Colonic mucosa (tissue), 4 donors: Measurements from ENCODE around the gene ZMYND8. TPM values are rescaled to one million over a fixed set of nuclear protein-coding genes. Genes with fewer than 3 reads are reported as not detected.
A peak's percentile ranks its signal among the peaks of the same experiment; 100 is the strongest.

Source experiments
- DNase-seq: peaks from one replicate; pipeline ENCODE4 v3.0.0-alpha.2; 2020
- H3K27ac ChIP-seq: fragments of 200-600 bp; one replicate; pipeline ENCODE4 v1.8.0; 2021
- H3K27me3 ChIP-seq: fragments of 200-600 bp; one replicate; pipeline ENCODE4 v1.8.0; 2021
- H3K36me3 ChIP-seq: fragments of 200-600 bp; one replicate; pipeline ENCODE4 v1.8.0; 2021
- H3K4me1 ChIP-seq: fragments of 200-600 bp; one replicate; pipeline ENCODE4 v1.8.0; 2021; ENCODE audit warnings: mild to moderate bottlenecking
- H3K4me3 ChIP-seq: fragments of 200-600 bp; one replicate; pipeline ENCODE4 v1.8.0; 2021
- H3K9ac ChIP-seq, 2 donors: one replicate each; pipeline ENCODE4 v1.7.0; 2013; ENCODE audit warnings: control low read depth in 2 of 2, low read depth in 2 of 2, low read length in 2 of 2
- H3K9me3 ChIP-seq: fragments of 200-600 bp; one replicate; pipeline ENCODE4 v1.8.0; 2021
- CTCF ChIP-seq: fragments of 200-600 bp; IDR thresholded peaks from one replicate; pipeline ENCODE4 v1.8.0; 2022; ENCODE audit warnings: antibody characterized with exemption, mild to moderate bottlenecking
- intact Hi-C: fragments of 100-400 bp; cut with DNase I; formaldehyde crosslinking; loops from one replicate; pipeline ENCODE4 v1.14.1; 2022
- total RNA-seq, 2 donors: library from RNA; stranded (reverse); fragmentation: NEBNext Ultra II Directional in 1 of 2; extraction: Animal tissue kit (Norgen Biotek cat#: 25700) in 1 of 2; gene quantifications; one replicate each; pipeline ENCODE4 v1.2.1, GENCODE V29; 2021
- donor health status: healthy.
- donor health status: DM: no; HTN: no; CAD: no.
- donor health status: DM: no; HTN: no; CAD: no.

The ZMYND8 gene
- total RNA-seq, 2 donors from 2014 or later: 45.4 to 53.1 TPM

- no peaks in the 10 kb centered on the region for H3K36me3 ChIP-seq
- H3K4me1 ChIP-seq: peaks cover 25% of the 10 kb centered on the region
- DNase-seq: no peak
- H3K9ac ChIP-seq: no peak overlapping the region
- H3K4me3 ChIP-seq: no peak overlapping the region
- TF ChIP-seq CTCF: no peak
- intact Hi-C loops: no loop called here
- peak overlapping the region; percentile 96 for H3K27ac ChIP-seq
- H3K9me3 ChIP-seq: no peaks in the 10 kb centered on the region
- H3K27me3 ChIP-seq: no peaks in the 10 kb centered on the region
Measured at GRCh38 chr20:47314647-47315338, 41.7 kb downstream of the ZMYND8 start.

DNA sequence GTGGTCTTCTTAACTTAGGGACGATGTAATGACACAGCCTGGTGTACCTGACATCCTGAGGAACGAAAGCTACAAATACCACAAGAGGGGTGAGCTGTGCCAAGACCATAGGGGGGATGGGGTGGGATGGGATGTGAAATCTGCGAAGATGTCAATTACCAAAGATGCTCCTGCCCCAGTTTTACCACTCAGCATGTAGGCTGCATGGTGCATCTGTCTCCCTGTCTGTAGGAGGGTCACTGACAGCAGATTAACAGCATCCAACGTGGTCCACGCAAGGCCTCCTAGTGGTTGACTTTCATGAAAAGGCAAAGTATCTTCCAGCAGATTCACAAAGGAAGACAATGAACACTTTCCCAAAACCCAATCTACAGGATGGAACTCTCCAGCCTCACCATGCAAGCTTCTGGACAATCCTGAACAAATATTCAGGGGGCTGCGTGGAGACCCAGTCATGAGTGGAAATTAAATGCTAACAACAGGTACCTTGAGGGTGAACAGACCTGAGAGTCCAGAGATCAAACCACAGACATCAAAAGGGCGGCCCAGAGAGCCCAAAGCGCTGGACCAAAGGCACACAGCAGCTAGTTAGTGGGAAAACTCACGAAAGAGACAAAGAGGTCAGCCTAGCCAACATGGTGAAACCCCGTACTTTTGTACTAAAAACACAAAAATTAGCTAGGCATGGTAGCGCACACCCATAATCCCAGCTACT, 44.4 kb downstream of the ZMYND8 start:
- H3K27me3 ChIP-seq: no peaks in the 10 kb centered on the region
- intact Hi-C loops: no loop called here
- no peak overlapping the region for H3K9ac ChIP-seq
- H3K4me3 ChIP-seq: no peak overlapping the region
- H3K36me3 ChIP-seq: peaks cover 4% of the 10 kb centered on the region
- no peak overlapping the region for H3K27ac ChIP-seq
- peaks cover 3% of the 10 kb centered on the region for H3K4me1 ChIP-seq
- H3K9me3 ChIP-seq: no peaks in the 10 kb centered on the region
- DNase-seq: no peak
- TF ChIP-seq CTCF: no peak

GRCh38 chr20:47311211-47311610, 45.3 kb downstream of the ZMYND8 start:
- Histone ChIP-seq H3K4me3 (no peak overlapping the region), H3K27me3 (no peaks in the 10 kb centered on the region), H3K9ac (no peak overlapping the region), H3K27ac (no peak overlapping the region), H3K4me1 (no peaks in the 10 kb centered on the region), H3K9me3 (no peaks in the 10 kb centered on the region), H3K36me3 (peaks cover 4% of the 10 kb centered on the region)
- intact Hi-C loops: no loop called here
- TF ChIP-seq CTCF: no peak
- no peak for DNase-seq

DNA sequence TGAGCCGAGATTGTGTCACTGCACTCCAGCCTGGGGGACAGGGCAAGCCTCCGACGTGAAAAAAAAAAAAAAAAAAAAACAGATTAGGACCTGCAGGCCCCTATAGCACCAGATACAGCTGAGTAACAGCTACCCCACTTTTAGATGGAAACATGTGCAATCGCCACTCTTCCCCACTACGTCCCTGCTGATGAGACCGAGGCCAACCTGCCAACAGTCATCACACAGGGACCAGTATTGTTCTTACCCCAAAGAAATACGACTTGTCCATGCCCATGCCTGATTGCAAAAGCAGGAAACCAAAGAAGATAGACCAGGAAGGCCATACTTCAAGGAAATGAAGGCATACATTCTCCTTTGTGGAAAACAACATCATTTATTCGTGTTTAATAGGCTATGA, 45.8 kb downstream of the ZMYND8 start:
- Histone ChIP-seq H3K36me3 (peaks cover 4% of the 10 kb centered on the region), H3K27ac (no peak overlapping the region), H3K4me1 (no peaks in the 10 kb centered on the region), H3K9ac (no peak overlapping the region), H3K4me3 (no peak overlapping the region), H3K27me3 (no peaks in the 10 kb centered on the region), H3K9me3 (no peaks in the 10 kb centered on the region)
- intact Hi-C loops: no loop called here
- DNase-seq: no peak
- TF ChIP-seq CTCF: no peak

DNA sequence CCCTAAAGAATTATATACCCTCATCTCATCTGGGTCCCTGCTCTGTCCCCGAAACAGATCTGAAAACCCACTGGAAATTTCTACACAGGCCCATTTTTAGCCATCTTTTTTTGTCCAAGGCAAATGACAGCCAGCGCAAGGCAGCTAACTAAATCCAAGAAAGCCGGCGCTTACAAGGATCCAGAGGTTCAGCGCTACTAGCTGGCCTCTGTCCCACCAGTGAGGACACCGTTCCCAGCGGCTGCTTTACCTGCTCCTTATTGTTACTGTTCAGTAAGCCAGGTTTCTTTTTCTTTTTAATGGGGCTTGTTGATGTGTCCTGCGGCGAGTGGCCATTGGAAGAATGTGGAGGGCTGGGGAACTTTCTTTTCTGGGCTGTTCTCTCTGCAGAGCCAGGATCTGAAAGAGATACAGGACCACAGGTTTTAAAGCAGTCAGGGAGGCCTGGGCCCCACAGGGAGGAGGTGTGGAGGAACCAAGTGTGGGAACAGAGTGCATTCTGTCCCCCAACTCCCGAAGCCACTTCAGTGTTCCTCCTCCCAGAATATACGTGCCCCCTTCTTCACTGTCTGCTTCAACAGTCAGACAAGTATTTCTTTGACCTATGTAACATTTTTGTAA, 46.6 kb downstream of the ZMYND8 start:
- no peak overlapping the region for H3K9ac ChIP-seq
- TF ChIP-seq CTCF: no peak
- no peak overlapping the region for H3K27ac ChIP-seq
- peaks cover 4% of the 10 kb centered on the region for H3K36me3 ChIP-seq
- no peak overlapping the region for H3K4me3 ChIP-seq
- no peaks in the 10 kb centered on the region for H3K9me3 ChIP-seq
- H3K27me3 ChIP-seq: no peaks in the 10 kb centered on the region
- H3K4me1 ChIP-seq: no peaks in the 10 kb centered on the region
- intact Hi-C loops: no loop called here
- DNase-seq: no peak
